Thyroid gland (tissue), 4 donors: ENCODE measurements around the gene GORASP1.

Experiments
- POLR2A ChIP-seq, 2 donors: fragments of 450-650 bp; IDR thresholded peaks; one replicate each; pipeline ENCODE4 v1.6.1; 2017; ENCODE audit warnings: antibody characterized with exemption in 2 of 2, mild to moderate bottlenecking in 2 of 2, moderate library complexity in 1 of 2
- TF ChIP-seq, protein P1 (sequence below), 6 experiments: fragments of 200-600 bp in 3 of 6; fragments of 450-650 bp in 3 of 6; sonication (generic) in 3 of 6; IDR thresholded peaks; one replicate each; pipeline ENCODE4 v1.5.1; 2016 to 2019; ENCODE audit warnings: antibody characterized with exemption in 6 of 6, mild to moderate bottlenecking in 2 of 6, inconsistent platforms in 1 of 6, moderate library complexity in 1 of 6

DNA sequence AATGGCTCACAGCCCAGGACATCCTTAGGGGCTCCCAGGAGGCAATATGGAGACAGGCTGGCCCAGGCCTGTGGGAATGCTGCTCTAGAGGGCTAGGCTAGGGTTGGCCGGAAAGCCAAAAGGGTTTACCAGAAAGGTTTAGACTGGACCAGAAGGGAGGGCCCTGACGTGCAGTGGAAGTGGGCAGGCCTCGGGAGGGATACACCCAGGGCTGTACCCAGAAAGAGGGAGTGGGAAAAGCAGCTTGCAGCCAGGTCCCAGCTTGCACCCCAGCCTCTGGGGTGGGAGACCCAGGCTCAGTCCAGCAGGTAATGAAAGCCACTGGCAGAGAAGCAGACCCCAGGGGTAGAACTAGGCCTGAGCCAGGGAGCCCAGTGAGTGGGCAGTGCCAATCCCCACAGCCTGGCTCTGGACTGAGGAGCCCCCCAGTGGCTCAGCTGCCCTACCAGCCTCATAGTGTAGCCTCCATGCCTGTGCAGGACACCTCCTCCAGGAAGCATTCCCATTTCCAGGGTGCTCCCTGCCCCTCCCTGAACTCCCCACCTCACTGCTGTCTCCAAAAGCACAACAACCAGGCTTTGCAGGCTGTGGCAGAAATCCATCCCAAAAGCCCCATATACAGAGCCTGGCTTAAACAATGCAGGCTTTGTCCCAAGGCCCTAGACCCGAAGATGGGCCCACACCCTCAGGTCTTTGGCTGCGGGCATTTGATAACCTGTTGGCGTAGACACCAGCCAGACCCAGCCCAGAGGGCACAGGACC, 3.5 kb downstream of the GORASP1 start:
- TF ChIP-seq POLR2A (IDR thresholded peaks at IDR 0.05): no peak
- TF ChIP-seq, protein P1, sequence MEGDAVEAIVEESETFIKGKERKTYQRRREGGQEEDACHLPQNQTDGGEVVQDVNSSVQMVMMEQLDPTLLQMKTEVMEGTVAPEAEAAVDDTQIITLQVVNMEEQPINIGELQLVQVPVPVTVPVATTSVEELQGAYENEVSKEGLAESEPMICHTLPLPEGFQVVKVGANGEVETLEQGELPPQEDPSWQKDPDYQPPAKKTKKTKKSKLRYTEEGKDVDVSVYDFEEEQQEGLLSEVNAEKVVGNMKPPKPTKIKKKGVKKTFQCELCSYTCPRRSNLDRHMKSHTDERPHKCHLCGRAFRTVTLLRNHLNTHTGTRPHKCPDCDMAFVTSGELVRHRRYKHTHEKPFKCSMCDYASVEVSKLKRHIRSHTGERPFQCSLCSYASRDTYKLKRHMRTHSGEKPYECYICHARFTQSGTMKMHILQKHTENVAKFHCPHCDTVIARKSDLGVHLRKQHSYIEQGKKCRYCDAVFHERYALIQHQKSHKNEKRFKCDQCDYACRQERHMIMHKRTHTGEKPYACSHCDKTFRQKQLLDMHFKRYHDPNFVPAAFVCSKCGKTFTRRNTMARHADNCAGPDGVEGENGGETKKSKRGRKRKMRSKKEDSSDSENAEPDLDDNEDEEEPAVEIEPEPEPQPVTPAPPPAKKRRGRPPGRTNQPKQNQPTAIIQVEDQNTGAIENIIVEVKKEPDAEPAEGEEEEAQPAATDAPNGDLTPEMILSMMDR (IDR thresholded peaks at IDR 0.05): no peak
